H9 (cell line): ENCODE results near the gene ITGA11. TPM values are rescaled to one million over a fixed set of nuclear protein-coding genes. Genes with fewer than 3 reads are reported as not detected.

Experiments
- DNase-seq: peaks from one replicate; pipeline ENCODE4 v3.0.0-alpha.2; 2017
- H2AFZ ChIP-seq: one replicate; pipeline ENCODE4 v1.6.1; 2013; ENCODE audit warnings: mild to moderate bottlenecking, low read length, control low read depth, moderate library complexity
- H2AK5ac ChIP-seq: 2 replicates; pipeline ENCODE4 v1.6.1; 2013; ENCODE audit warnings: low read length, control low read depth, mixed read lengths; ENCODE audit not compliant: insufficient read length
- H2BK120ac ChIP-seq: one replicate; pipeline ENCODE4 v1.6.1; 2013; ENCODE audit warnings: low read depth, mild to moderate bottlenecking, low read length, control low read depth, inconsistent platforms; ENCODE audit not compliant: poor library complexity, severe bottlenecking
- H2BK12ac ChIP-seq: 2 replicates; pipeline ENCODE4 v1.6.1; 2013; ENCODE audit warnings: low read length, control low read depth, mixed read lengths, low read depth; ENCODE audit not compliant: insufficient read length
- H2BK15ac ChIP-seq: 2 replicates; pipeline ENCODE4 v1.6.1; 2013; ENCODE audit warnings: low read depth, low read length, control low read depth
- H2BK20ac ChIP-seq: one replicate; pipeline ENCODE4 v1.6.1; 2013; ENCODE audit warnings: low read depth, mild to moderate bottlenecking, low read length, control low read depth, inconsistent platforms; ENCODE audit not compliant: poor library complexity, severe bottlenecking
- H2BK5ac ChIP-seq: 2 replicates; pipeline ENCODE4 v1.6.1; 2013; ENCODE audit warnings: low read length, control low read depth, mixed read lengths; ENCODE audit not compliant: insufficient read length
- H3K14ac ChIP-seq: 2 replicates; pipeline ENCODE4 v1.6.1; 2013; ENCODE audit warnings: low read length, control low read depth; ENCODE audit not compliant: insufficient read depth
- H3K18ac ChIP-seq: 2 replicates; pipeline ENCODE4 v1.6.1; 2013; ENCODE audit warnings: low read depth, mild to moderate bottlenecking, mixed read lengths, low read length, control low read depth; ENCODE audit not compliant: insufficient read length
- H3K23ac ChIP-seq: 2 replicates; pipeline ENCODE4 v1.6.1; 2013; ENCODE audit warnings: low read length, control low read depth, mixed read lengths, low read depth; ENCODE audit not compliant: insufficient read length
- H3K23me2 ChIP-seq: 2 replicates; pipeline ENCODE4 v1.6.1; 2013; ENCODE audit warnings: low read depth, mild to moderate bottlenecking, mixed read lengths, low read length, control low read depth; ENCODE audit not compliant: insufficient read length, poor library complexity, severe bottlenecking
- H3K27ac ChIP-seq: 2 replicates; pipeline ENCODE4 v1.5.1; 2013; ENCODE audit warnings: low read length, control low read depth, mixed read lengths, low read depth; ENCODE audit not compliant: insufficient read length
- H3K27me3 ChIP-seq: 2 replicates; pipeline ENCODE4 v1.6.1; 2013; ENCODE audit warnings: low read length, control low read depth, inconsistent platforms; ENCODE audit not compliant: insufficient read depth
- H3K4ac ChIP-seq: 2 replicates; pipeline ENCODE4 v1.6.1; 2013; ENCODE audit warnings: low read depth, mild to moderate bottlenecking, control low read depth, inconsistent platforms, low read length, moderate library complexity
- H3K4me1 ChIP-seq: 2 replicates; pipeline ENCODE4 v1.6.1; 2013; ENCODE audit warnings: low read length, control low read depth, inconsistent platforms; ENCODE audit not compliant: insufficient read depth
- H3K4me2 ChIP-seq: 2 replicates; pipeline ENCODE4 v1.6.1; 2013; ENCODE audit warnings: low read length, control low read depth, mixed read lengths; ENCODE audit not compliant: insufficient read length, insufficient read depth
- H3K56ac ChIP-seq: 2 replicates; pipeline ENCODE4 v1.6.1; 2013; ENCODE audit warnings: low read depth, mild to moderate bottlenecking, mixed read lengths, low read length, control low read depth; ENCODE audit not compliant: insufficient read length
- H3K79me1 ChIP-seq: 2 replicates; pipeline ENCODE4 v1.6.1; 2013; ENCODE audit warnings: low read depth, mild to moderate bottlenecking, moderate library complexity, low read length, control low read depth, inconsistent platforms; ENCODE audit not compliant: insufficient read depth, poor library complexity, severe bottlenecking
- H3K79me2 ChIP-seq: 2 replicates; pipeline ENCODE4 v1.6.1; 2013; ENCODE audit warnings: low read length, control low read depth, inconsistent platforms; ENCODE audit not compliant: insufficient read depth
- H3K9ac ChIP-seq: 2 replicates; pipeline ENCODE4 v1.6.1; 2013; ENCODE audit warnings: low read length, control low read depth, mixed read lengths; ENCODE audit not compliant: insufficient read length; ENCODE audit errors: extremely low read depth
- H3K9me3 ChIP-seq: one replicate; pipeline ENCODE4 v1.6.1; 2013; ENCODE audit warnings: low read depth, low read length, inconsistent platforms; ENCODE audit not compliant: control insufficient read depth
- H3T11ph ChIP-seq: one replicate; pipeline ENCODE4 v1.6.1; 2013; ENCODE audit warnings: mild to moderate bottlenecking, low read length, control low read depth, inconsistent platforms
- H4K20me1 ChIP-seq: one replicate; pipeline ENCODE4 v1.6.1; 2013; ENCODE audit not compliant: control insufficient read depth, insufficient read length, insufficient read depth
- H4K5ac ChIP-seq: 2 replicates; pipeline ENCODE4 v1.6.1; 2013; ENCODE audit warnings: low read depth, mild to moderate bottlenecking, mixed read lengths, low read length, control low read depth; ENCODE audit not compliant: insufficient read length
- H4K8ac ChIP-seq: replicated peaks from 2 replicates; pipeline ENCODE4 v1.6.1; 2013; ENCODE audit warnings: low read length, control low read depth, mixed read lengths, low read depth; ENCODE audit not compliant: insufficient read length
- H4K91ac ChIP-seq: 2 replicates; pipeline ENCODE4 v1.6.1; 2013; ENCODE audit warnings: low read depth, mild to moderate bottlenecking, moderate library complexity, mixed read lengths, low read length, control low read depth; ENCODE audit not compliant: insufficient read length
- H3K27ac Mint-ChIP-seq, 3 experiments: 2 replicates in 2 of 3; 3 replicates in 1 of 3; pipeline ENCODE4 v1.8.0; 2020 to 2021; ENCODE audit warnings: mixed read lengths in 3 of 3, mild to moderate bottlenecking in 1 of 3, moderate library complexity in 1 of 3
- H3K27me3 Mint-ChIP-seq: 2 replicates; pipeline ENCODE4 v1.8.0; 2021; ENCODE audit warnings: low read depth, mild to moderate bottlenecking, moderate library complexity, mixed read lengths
- H3K36me3 Mint-ChIP-seq, 3 experiments: 2 replicates in 2 of 3; 3 replicates in 1 of 3; pipeline ENCODE4 v1.8.0; 2020 to 2021; ENCODE audit warnings: low read depth in 3 of 3, mixed read lengths in 3 of 3; ENCODE audit not compliant: insufficient read depth in 1 of 3
- H3K4me1 Mint-ChIP-seq, 2 experiments: 2 replicates each; pipeline ENCODE4 v1.8.0; 2020; ENCODE audit warnings: mixed read lengths in 2 of 2
- H3K4me3 Mint-ChIP-seq, 2 experiments: 2 replicates in 1 of 2; 3 replicates in 1 of 2; pipeline ENCODE4 v1.8.0; 2020 to 2021; ENCODE audit warnings: mild to moderate bottlenecking in 2 of 2, mixed read lengths in 2 of 2, moderate library complexity in 1 of 2
- H3K9me3 Mint-ChIP-seq, 2 experiments: 2 replicates in 1 of 2; 3 replicates in 1 of 2; pipeline ENCODE4 v1.8.0; 2020; ENCODE audit warnings: mild to moderate bottlenecking in 2 of 2, mixed read lengths in 2 of 2, moderate library complexity in 1 of 2
- CTCF ChIP-seq: fragments of 200-600 bp; sonication (generic); conservative IDR thresholded peaks from 3 replicates; pipeline ENCODE4 v1.8.0; 2021; ENCODE audit warnings: antibody characterized with exemption, mild to moderate bottlenecking
- WGBS: extraction: QIAGEN DNeasy Blood & Tissue Kit; methylation state at CpG from one replicate; pipeline ENCODE4 v1.1.7; 2013; ENCODE audit warnings: missing lambda C conversion rate, low lambda C conversion rate, mixed read lengths; ENCODE audit not compliant: insufficient read length; ENCODE audit errors: extremely low coverage; 5-methylcytosine and 5-hydroxymethylcytosine counted together
- total RNA-seq: library from RNA; stranded (reverse); gene quantifications from 2 replicates; pipeline ENCODE4 v1.2.1, GENCODE V29; 2021

The ITGA11 gene
- total RNA-seq, 1 experiment from 2014 or later, result 0.07 TPM

GRCh38 chr15:68274201-68274848 lies 157.6 kb downstream of the ITGA11 start:
- H2AFZ ChIP-seq, result no peak overlapping the region
- no peaks in the 10 kb centered on the region for H3K27me3 ChIP-seq
- H3K4me1 ChIP-seq, result peaks cover 7% of the 10 kb centered on the region; the same call in 1 of the 2 replicates
- H3K14ac ChIP-seq, result no peak overlapping the region
- no peak overlapping the region for H3T11ph ChIP-seq
- peaks cover 40 to 50% of the 10 kb centered on the region in 2 experiments for H3K4me1 Mint-ChIP-seq
- no peak overlapping the region for H4K8ac ChIP-seq
- DNase-seq, result no peak
- no peak overlapping the region for H3K4me2 ChIP-seq
- H4K91ac ChIP-seq, result no peak overlapping the region
- no peaks in the 10 kb centered on the region for H3K9me3 ChIP-seq
- no peak overlapping the region for H3K9ac ChIP-seq
- H3K18ac ChIP-seq, result no peak overlapping the region
- peaks cover 9% of the 10 kb centered on the region; the same call in 1 of the 2 replicates for H3K79me2 ChIP-seq
- WGBS, result no CpG with 5 or more reads among the region's 5 CpGs
- TF ChIP-seq CTCF, result no peak
- H4K5ac ChIP-seq, result no peak overlapping the region
- no peak overlapping the region for H2AK5ac ChIP-seq
- H3K27ac Mint-ChIP-seq, result no peak overlapping the region
- no peak overlapping the region for H3K27ac ChIP-seq
- no peaks in the 10 kb centered on the region for H3K9me3 Mint-ChIP-seq
- H2BK15ac ChIP-seq, result no peak overlapping the region
- H3K27me3 Mint-ChIP-seq, result no peaks in the 10 kb centered on the region
- H4K20me1 ChIP-seq, result no peaks in the 10 kb centered on the region
- peak overlapping the region in 1 of 2 experiments; percentile 3; a peak in 1 of 5 replicates for H3K4me3 Mint-ChIP-seq
- H2BK12ac ChIP-seq, result no peak overlapping the region
- H2BK5ac ChIP-seq, result no peak overlapping the region
- H2BK120ac ChIP-seq, result no peak overlapping the region
- peaks cover 16% of the 10 kb centered on the region for H3K23me2 ChIP-seq
- no peak overlapping the region for H3K23ac ChIP-seq
- no peak overlapping the region for H2BK20ac ChIP-seq
- peaks cover 0 to 9% (median 0%) of the 10 kb centered on the region in 3 experiments; a peak in 2 of 7 replicates for H3K36me3 Mint-ChIP-seq
- no peak overlapping the region for H3K4ac ChIP-seq
- no peaks in the 10 kb centered on the region for H3K79me1 ChIP-seq
- H3K56ac ChIP-seq, result no peak overlapping the region
